ENCODE data around the gene ARHGAP18. TPM values are rescaled to one million over a fixed set of nuclear protein-coding genes. Genes with fewer than 3 reads are reported as not detected.

ARHGAP18 gene
- total and polyA plus RNA-seq, 3 donors from 2014 or later, result 15.8 to 29.8 (median 23.8) TPM

GRCh38 chr6:129623008-129623732 lies 86.8 kb downstream of the ARHGAP18 start:
- 84 to 97% methylated on average over 3 of the region's 3 CpGs for WGBS, 2 donors
- Histone ChIP-seq H3K36me3 (ENCODE audit: low read depth, missing control alignments) (no peaks in the 10 kb centered on the region), H3K27me3 (no peaks in the 10 kb centered on the region), H3K4me3 (no peak overlapping the region), H3K4me1 (no peaks in the 10 kb centered on the region), H3K9me3 (no peaks in the 10 kb centered on the region), H3K27ac (no peak overlapping the region)
- intact Hi-C loops (cut with DNase I; ENCODE audit: low total_unique reads), result no loop called here
- TF ChIP-seq POLR2A (IDR thresholded peaks at IDR 0.05) (no peak), CTCF (IDR thresholded peaks at IDR 0.05) (no peak)
- no peak for DNase-seq

- H3K27me3 ChIP-seq, result no peaks in the 10 kb centered on the region
- no peak overlapping the region for H3K4me3 ChIP-seq
- TF ChIP-seq CTCF (IDR thresholded peaks at IDR 0.05), result peak in 2 of 3 experiments; percentile 8 to 24
- no peak for TF ChIP-seq POLR2A (IDR thresholded peaks at IDR 0.05)
- peak; percentile 38 for DNase-seq
- intact Hi-C loops (cut with DNase I; ENCODE audit: low total_unique reads), result no loop called here
- H3K36me3 ChIP-seq (ENCODE audit: low read depth, missing control alignments), result no peaks in the 10 kb centered on the region
- H3K4me1 ChIP-seq, result no peaks in the 10 kb centered on the region
- H3K27ac ChIP-seq, result no peak overlapping the region
- WGBS, 2 donors, result 90 to 93% methylated on average over 4 of the region's 4 CpGs
- no peaks in the 10 kb centered on the region for H3K9me3 ChIP-seq
These were observed 88.7 kb downstream of the ARHGAP18 start for GRCh38 chr6:129621252-129621651.

- no peak for TF ChIP-seq POLR2A (IDR thresholded peaks at IDR 0.05)
- TF ChIP-seq CTCF (IDR thresholded peaks at IDR 0.05), result no peak
- DNase-seq, result no peak
- no peaks in the 10 kb centered on the region for H3K27me3 ChIP-seq
- H3K36me3 ChIP-seq (ENCODE audit: low read depth, missing control alignments), result no peaks in the 10 kb centered on the region
- no peak overlapping the region for H3K4me3 ChIP-seq
- intact Hi-C loops (cut with DNase I; ENCODE audit: low total_unique reads), result no loop called here
- no peaks in the 10 kb centered on the region for H3K9me3 ChIP-seq
- H3K27ac ChIP-seq, result no peak overlapping the region
- no peaks in the 10 kb centered on the region for H3K4me1 ChIP-seq
These were observed 89.8 kb downstream of the ARHGAP18 start for GRCh38 chr6:129620234-129620610.

- Histone ChIP-seq H3K9me3 (no peaks in the 10 kb centered on the region), H3K36me3 (ENCODE audit: low read depth, missing control alignments) (no peaks in the 10 kb centered on the region), H3K4me3 (no peak overlapping the region), H3K4me1 (no peaks in the 10 kb centered on the region), H3K27me3 (no peaks in the 10 kb centered on the region), H3K27ac (no peak overlapping the region)
- 92 to 100% methylated on average over 2 of the region's 2 CpGs for whole genome bisulfite sequencing, 2 donors
- TF ChIP-seq CTCF (IDR thresholded peaks at IDR 0.05), result no peak
- no peak for TF ChIP-seq POLR2A (IDR thresholded peaks at IDR 0.05)
- no peak for DNase-seq
- intact Hi-C loops (cut with DNase I; ENCODE audit: low total_unique reads), result no loop called here
These were observed 90.3 kb downstream of the ARHGAP18 start for GRCh38 chr6:129619579-129620233.

GRCh38 chr6:129617986-129618385 lies 92.0 kb downstream of the ARHGAP18 start:
- no peak overlapping the region for H3K27ac ChIP-seq
- intact Hi-C loops (cut with DNase I; ENCODE audit: low total_unique reads), result no loop called here
- no peak overlapping the region for H3K4me3 ChIP-seq
- no peaks in the 10 kb centered on the region for H3K4me1 ChIP-seq
- DNase-seq, result no peak
- H3K36me3 ChIP-seq (ENCODE audit: low read depth, missing control alignments), result no peaks in the 10 kb centered on the region
- H3K9me3 ChIP-seq, result no peaks in the 10 kb centered on the region
- TF ChIP-seq CTCF (IDR thresholded peaks at IDR 0.05) (no peak), POLR2A (IDR thresholded peaks at IDR 0.05) (no peak)
- H3K27me3 ChIP-seq, result no peaks in the 10 kb centered on the region

All from testis (tissue), 3 donors.